ENCODE data around the gene DRGX.

Gene DRGX

DNA sequence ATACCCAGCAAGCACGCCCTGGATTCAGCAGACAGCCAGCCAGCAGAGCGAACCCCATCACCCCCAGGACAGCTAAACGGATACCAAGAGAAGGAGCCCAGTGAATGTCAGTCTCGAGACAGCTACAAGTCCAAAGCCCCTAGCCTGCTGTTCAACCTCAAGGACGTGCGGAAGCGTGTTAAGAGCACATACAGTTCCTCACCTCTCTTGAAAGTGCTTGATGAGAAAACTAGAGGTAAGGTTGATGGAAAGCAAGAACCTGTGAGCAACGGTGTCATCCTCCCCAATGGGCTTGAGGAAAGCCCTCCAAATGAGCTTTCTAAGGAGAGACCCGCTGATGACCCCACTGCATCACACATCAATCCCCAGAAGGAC lies 72.0 kb downstream of the DRGX start:
- H3K4me3 ChIP-seq (replicated peaks; ENCODE audit: low read depth, low read length), result no peak overlapping the region
- no peak for DNase-seq (ENCODE audit: low read depth)
- TF ChIP-seq, protein P1, sequence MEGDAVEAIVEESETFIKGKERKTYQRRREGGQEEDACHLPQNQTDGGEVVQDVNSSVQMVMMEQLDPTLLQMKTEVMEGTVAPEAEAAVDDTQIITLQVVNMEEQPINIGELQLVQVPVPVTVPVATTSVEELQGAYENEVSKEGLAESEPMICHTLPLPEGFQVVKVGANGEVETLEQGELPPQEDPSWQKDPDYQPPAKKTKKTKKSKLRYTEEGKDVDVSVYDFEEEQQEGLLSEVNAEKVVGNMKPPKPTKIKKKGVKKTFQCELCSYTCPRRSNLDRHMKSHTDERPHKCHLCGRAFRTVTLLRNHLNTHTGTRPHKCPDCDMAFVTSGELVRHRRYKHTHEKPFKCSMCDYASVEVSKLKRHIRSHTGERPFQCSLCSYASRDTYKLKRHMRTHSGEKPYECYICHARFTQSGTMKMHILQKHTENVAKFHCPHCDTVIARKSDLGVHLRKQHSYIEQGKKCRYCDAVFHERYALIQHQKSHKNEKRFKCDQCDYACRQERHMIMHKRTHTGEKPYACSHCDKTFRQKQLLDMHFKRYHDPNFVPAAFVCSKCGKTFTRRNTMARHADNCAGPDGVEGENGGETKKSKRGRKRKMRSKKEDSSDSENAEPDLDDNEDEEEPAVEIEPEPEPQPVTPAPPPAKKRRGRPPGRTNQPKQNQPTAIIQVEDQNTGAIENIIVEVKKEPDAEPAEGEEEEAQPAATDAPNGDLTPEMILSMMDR (IDR thresholded peaks at IDR 0.05; ENCODE audit: low read length, missing control alignments), result no peak

DNA sequence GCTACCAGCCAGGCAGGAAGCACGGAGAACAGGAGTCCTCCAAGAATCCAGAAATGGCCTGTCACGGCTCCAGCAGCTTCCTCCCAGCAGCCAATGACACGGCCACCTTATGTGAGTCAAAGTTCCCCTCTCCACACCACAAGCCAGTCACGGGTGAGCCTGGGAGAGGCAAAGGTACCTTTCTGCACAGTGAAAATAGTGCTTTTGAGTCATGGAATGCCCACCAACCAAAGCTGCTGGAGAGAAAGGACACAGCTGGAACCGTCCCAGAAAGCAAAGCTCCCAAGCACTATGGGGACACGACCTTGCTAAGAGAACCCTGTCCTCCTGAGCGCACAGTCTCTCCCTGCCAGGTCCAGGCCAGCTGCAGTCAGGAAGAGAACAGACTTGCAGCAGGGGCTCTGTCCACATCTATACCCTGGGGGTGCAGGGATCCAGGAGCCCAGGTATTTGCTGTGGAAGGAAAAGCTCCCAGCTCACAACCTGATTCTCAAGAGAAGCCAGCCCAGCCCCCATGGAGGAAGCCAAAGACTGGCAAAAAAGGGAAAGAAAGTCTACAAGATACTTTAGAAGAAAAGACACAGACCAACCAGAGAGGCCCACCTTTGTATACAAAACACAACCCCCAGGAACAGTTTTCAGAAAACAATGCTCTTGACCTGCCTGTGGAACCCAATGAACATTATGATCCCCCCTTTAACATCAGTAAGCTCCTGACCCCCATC lies 72.6 kb downstream of the DRGX start:
- TF ChIP-seq, protein P1 (IDR thresholded peaks at IDR 0.05; ENCODE audit: low read length, missing control alignments), result no peak
- no peak overlapping the region for H3K4me3 ChIP-seq (replicated peaks; ENCODE audit: low read depth, low read length)
- DNase-seq (ENCODE audit: low read depth), result no peak

DNA sequence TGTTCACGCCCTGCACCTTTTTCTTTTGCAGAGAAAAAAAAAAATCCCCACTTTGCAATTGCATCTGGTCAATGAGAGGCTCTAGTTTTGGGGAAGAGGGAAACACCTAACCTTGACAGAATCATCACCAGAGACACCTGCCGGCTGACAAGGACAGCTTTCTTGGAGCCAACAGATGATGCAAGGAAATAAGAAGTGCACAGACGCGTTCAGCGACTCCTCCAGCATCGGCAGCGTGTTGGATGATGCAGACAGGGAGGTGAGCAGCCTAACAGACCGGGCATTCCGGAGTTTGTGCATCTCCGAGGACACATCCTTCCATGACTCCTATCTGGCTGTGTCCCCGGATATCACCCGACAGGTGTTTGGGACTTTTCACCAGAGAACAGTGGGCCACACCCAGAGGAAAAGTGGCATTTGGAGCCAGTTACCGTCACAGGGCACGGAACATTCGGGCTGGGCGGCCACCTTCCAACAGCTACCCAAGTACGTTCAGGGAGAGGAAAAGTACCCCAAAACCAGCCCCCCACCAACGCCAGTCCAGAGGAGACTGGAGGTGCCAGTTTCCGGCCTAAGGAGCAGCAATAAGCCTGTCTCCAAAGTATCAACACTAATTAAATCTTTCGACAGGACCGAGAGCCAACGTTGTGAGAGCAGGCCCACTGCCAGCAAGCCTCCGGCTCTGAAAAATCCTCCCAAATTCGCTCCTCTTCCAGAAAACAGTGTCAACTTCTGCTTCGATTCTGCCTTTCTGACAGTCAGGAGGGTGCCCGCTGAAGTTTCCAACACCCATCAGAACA lies 73.3 kb downstream of the DRGX start:
- no peak for DNase-seq (ENCODE audit: low read depth)
- H3K4me3 ChIP-seq (replicated peaks; ENCODE audit: low read depth, low read length), result no peak overlapping the region
- TF ChIP-seq, protein P1 (IDR thresholded peaks at IDR 0.05; ENCODE audit: low read length, missing control alignments), result no peak

DNA sequence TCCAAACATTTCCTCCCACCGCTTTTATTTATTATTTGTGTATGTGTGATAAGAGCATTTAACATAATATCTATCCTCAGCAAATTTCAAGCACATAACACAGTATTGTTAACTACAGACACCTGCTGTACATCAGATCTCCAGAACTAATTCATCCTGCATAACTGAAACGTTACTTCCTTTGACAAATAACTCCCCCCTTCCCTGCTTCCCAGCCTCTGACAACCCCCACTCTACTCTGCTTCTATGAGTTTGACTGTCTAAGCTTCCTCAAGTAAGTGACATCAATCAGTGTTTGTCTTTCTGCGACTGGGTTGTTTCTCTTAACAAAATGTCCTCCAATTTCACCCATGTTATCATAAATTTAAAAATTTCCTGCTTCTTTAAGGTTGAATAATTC lies 74.9 kb downstream of the DRGX start:
- H3K4me3 ChIP-seq (replicated peaks; ENCODE audit: low read depth, low read length), result no peak overlapping the region
- TF ChIP-seq, protein P1 (IDR thresholded peaks at IDR 0.05; ENCODE audit: low read length, missing control alignments), result no peak
- no peak for DNase-seq (ENCODE audit: low read depth)

DNA sequence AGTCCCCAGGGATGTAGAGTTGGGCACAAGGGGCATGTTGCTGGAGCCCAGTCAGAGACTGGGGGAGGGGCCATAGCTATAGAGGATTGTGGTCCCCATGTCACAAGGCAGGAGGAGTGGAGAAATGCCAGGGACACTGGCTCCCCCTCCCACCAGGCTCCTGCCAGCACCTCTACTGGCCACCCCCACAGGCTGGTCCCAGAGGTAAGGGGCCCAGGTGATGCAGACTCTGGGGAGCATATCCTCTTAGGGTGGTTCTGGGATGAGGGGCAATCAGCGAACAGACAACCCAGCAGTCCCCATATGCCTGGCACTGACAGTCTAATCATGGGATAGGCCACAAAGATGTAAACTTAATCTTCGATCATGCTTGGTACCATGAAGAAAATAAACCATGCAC lies 75.7 kb downstream of the DRGX start:
- DNase-seq (ENCODE audit: low read depth), result no peak
- no peak overlapping the region for H3K4me3 ChIP-seq (replicated peaks; ENCODE audit: low read depth, low read length)
- TF ChIP-seq, protein P1 (IDR thresholded peaks at IDR 0.05; ENCODE audit: low read length, missing control alignments), result no peak

DNA sequence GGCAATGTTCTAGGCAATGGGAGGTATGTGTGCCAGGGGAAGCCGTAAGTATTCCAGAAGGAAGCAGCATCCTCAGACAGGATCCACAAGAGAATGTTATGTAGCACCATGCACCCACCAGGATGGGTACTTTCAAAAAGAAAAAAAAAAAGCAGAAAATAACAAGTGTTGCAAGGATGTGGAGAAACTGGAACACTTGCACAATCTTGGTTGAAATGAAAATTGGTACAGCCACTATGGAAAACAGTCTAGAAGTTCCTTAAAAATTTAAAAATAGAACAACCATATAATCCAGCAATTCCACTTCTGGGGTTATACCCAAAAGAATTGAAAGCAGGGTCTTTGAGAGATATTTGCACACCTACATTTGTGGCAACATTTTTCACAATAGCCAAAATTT lies 76.7 kb downstream of the DRGX start:
- TF ChIP-seq, protein P1 (IDR thresholded peaks at IDR 0.05; ENCODE audit: low read length, missing control alignments), result no peak
- no peak overlapping the region for H3K4me3 ChIP-seq (replicated peaks; ENCODE audit: low read depth, low read length)
- no peak for DNase-seq (ENCODE audit: low read depth)
